ENCODE results near the gene DNAJB1.

Gene DNAJB1

GRCh38 chr19:14496029-14496833, 22.0 kb downstream of the DNAJB1 start, which contains the start of gene GIPC1:
GIPC1 (minus strand) TSS chr19:14496127; CDS start chr19:14482976, 13,151 bp downstream.
- Histone ChIP-seq H3K36me3 (ENCODE audit: control insufficient read depth in 4 of 4, insufficient read depth in 4 of 4, low read length in 3 of 4) (peaks cover 0 to 2% (median 0%) of the 10 kb centered on the region in 4 experiments), H3K9me3 (ENCODE audit: control extremely low read depth in 1 of 5, control insufficient read depth in 4 of 5, insufficient read depth in 2 of 5, low read depth in 1 of 5, low read length in 4 of 5) (no peaks in the 10 kb centered on the region), H3K27me3 (replicated peaks in 2 of 5; ENCODE audit: control insufficient read depth in 4 of 5, insufficient read depth in 5 of 5, low read length in 4 of 5) (no peaks in the 10 kb centered on the region), H3K4me1 (ENCODE audit: control extremely low read depth in 1 of 4, control insufficient read depth in 4 of 4, insufficient read depth in 4 of 4, low read length in 3 of 4) (peaks cover 0 to 20% (median 16%) of the 10 kb centered on the region in 4 experiments), H3K4me3 (ENCODE audit: control insufficient read depth in 1 of 7, extremely low read depth in 1 of 7, insufficient read depth in 4 of 7, low read depth in 2 of 7, low read length in 6 of 7) (peak within 1 kb of the TSS; percentile 49 to 85 (median 73)), H3K27ac (ENCODE audit: insufficient read depth in 1 of 2, low read depth in 1 of 2, low read length in 2 of 2, poor library complexity in 1 of 2, severe bottlenecking in 2 of 2) (peak within 1 kb of the TSS in 1 of 2 experiments; percentile 43)
- WGBS (ENCODE audit: insufficient coverage): 8% methylated on average over 50 of the region's 71 CpGs
- DNase-seq: peak; percentile 75 to 86 (median 81)
- ChIA-PET POLR2A (interaction anchor here (1.4 to 2.0 kb wide), 2 partner anchors 13 to 22 kb away, joined by 4 to 8 read pairs; partner anchors contain the start of gene DNAJB1), CTCF (interaction anchor here (1.4 to 4.1 kb wide), 6 partner anchors 8 to 54 kb away, joined by 4 to 15 read pairs (median 8); partner anchors contain the start of gene PTGER1)

- 0% methylated on average over 10 of the region's 28 CpGs for WGBS (ENCODE audit: insufficient coverage)
- Histone ChIP-seq H3K27me3 (replicated peaks in 2 of 5; ENCODE audit: control insufficient read depth in 4 of 5, insufficient read depth in 5 of 5, low read length in 4 of 5) (no peaks in the 10 kb centered on the region), H3K36me3 (ENCODE audit: control insufficient read depth in 4 of 4, insufficient read depth in 4 of 4, low read length in 3 of 4) (peaks cover 0 to 2% (median 0%) of the 10 kb centered on the region in 4 experiments), H3K4me1 (ENCODE audit: control extremely low read depth in 1 of 4, control insufficient read depth in 4 of 4, insufficient read depth in 4 of 4, low read length in 3 of 4) (peaks cover 0 to 20% (median 16%) of the 10 kb centered on the region in 4 experiments), H3K4me3 (ENCODE audit: control insufficient read depth in 1 of 7, extremely low read depth in 1 of 7, insufficient read depth in 4 of 7, low read depth in 2 of 7, low read length in 6 of 7) (peak overlapping the region in 6 of 7 experiments; percentile 68 to 85 (median 73)), H3K9me3 (ENCODE audit: control extremely low read depth in 1 of 5, control insufficient read depth in 4 of 5, insufficient read depth in 2 of 5, low read depth in 1 of 5, low read length in 4 of 5) (no peaks in the 10 kb centered on the region), H3K27ac (ENCODE audit: insufficient read depth in 1 of 2, low read depth in 1 of 2, low read length in 2 of 2, poor library complexity in 1 of 2, severe bottlenecking in 2 of 2) (peak overlapping the region in 1 of 2 experiments; percentile 5)
- no peak for DNase-seq
- CTCF ChIA-PET: interaction anchor here (0.9 to 4.1 kb wide), 5 partner anchors 9 to 55 kb away, joined by 3 to 15 read pairs (median 10); no protein-coding TSS in a partner anchor
- POLR2A ChIA-PET: interaction anchor here (2.0 kb wide), 1 partner anchor 23 kb away, joined by 8 read pairs; the partner anchor contains the start of gene DNAJB1
Measured at GRCh38 chr19:14495672-14496028, 22.5 kb downstream of the DNAJB1 start.

GRCh38 chr19:14494910-14495671, 23.1 kb downstream of the DNAJB1 start:
- POLR2A ChIA-PET: interaction anchor here (2.0 kb wide), 1 partner anchor 23 kb away, joined by 8 read pairs; the partner anchor contains the start of gene DNAJB1
- peaks cover 0 to 2% (median 0%) of the 10 kb centered on the region in 4 experiments for H3K36me3 ChIP-seq (ENCODE audit: control insufficient read depth in 4 of 4, insufficient read depth in 4 of 4, low read length in 3 of 4)
- H3K27ac ChIP-seq (ENCODE audit: insufficient read depth in 1 of 2, low read depth in 1 of 2, low read length in 2 of 2, poor library complexity in 1 of 2, severe bottlenecking in 2 of 2): peak overlapping the region in 1 of 2 experiments; percentile 5
- H3K4me1 ChIP-seq (ENCODE audit: control extremely low read depth in 1 of 4, control insufficient read depth in 4 of 4, insufficient read depth in 4 of 4, low read length in 3 of 4): peaks cover 0 to 20% (median 16%) of the 10 kb centered on the region in 4 experiments
- no peak for DNase-seq
- H3K27me3 ChIP-seq (replicated peaks in 2 of 5; ENCODE audit: control insufficient read depth in 4 of 5, insufficient read depth in 5 of 5, low read length in 4 of 5): no peaks in the 10 kb centered on the region
- WGBS (ENCODE audit: insufficient coverage): 44% methylated on average over 13 of the region's 14 CpGs
- H3K9me3 ChIP-seq (ENCODE audit: control extremely low read depth in 1 of 5, control insufficient read depth in 4 of 5, insufficient read depth in 2 of 5, low read depth in 1 of 5, low read length in 4 of 5): no peaks in the 10 kb centered on the region
- CTCF ChIA-PET: interaction anchor here (0.8 to 4.1 kb wide), 6 partner anchors 9 to 55 kb away, joined by 3 to 15 read pairs (median 7); no protein-coding TSS in a partner anchor
- peak overlapping the region in 6 of 7 experiments; percentile 68 to 85 (median 73) for H3K4me3 ChIP-seq (ENCODE audit: control insufficient read depth in 1 of 7, extremely low read depth in 1 of 7, insufficient read depth in 4 of 7, low read depth in 2 of 7, low read length in 6 of 7)

- Histone ChIP-seq H3K4me3 (ENCODE audit: control insufficient read depth in 1 of 7, extremely low read depth in 1 of 7, insufficient read depth in 4 of 7, low read depth in 2 of 7, low read length in 6 of 7) (no peak overlapping the region), H3K36me3 (ENCODE audit: control insufficient read depth in 4 of 4, insufficient read depth in 4 of 4, low read length in 3 of 4) (peaks cover 0 to 3% (median 1%) of the 10 kb centered on the region in 4 experiments), H3K4me1 (ENCODE audit: control extremely low read depth in 1 of 4, control insufficient read depth in 4 of 4, insufficient read depth in 4 of 4, low read length in 3 of 4) (peaks cover 0 to 20% (median 16%) of the 10 kb centered on the region in 4 experiments), H3K27ac (ENCODE audit: insufficient read depth in 1 of 2, low read depth in 1 of 2, low read length in 2 of 2, poor library complexity in 1 of 2, severe bottlenecking in 2 of 2) (no peak overlapping the region), H3K27me3 (replicated peaks in 2 of 5; ENCODE audit: control insufficient read depth in 4 of 5, insufficient read depth in 5 of 5, low read length in 4 of 5) (no peaks in the 10 kb centered on the region), H3K9me3 (ENCODE audit: control extremely low read depth in 1 of 5, control insufficient read depth in 4 of 5, insufficient read depth in 2 of 5, low read depth in 1 of 5, low read length in 4 of 5) (no peaks in the 10 kb centered on the region)
- POLR2A ChIA-PET: interaction anchor here (2.0 kb wide), 1 partner anchor 24 kb away, joined by 8 read pairs; the partner anchor contains the start of gene DNAJB1
- DNase-seq: no peak
- CTCF ChIA-PET: interaction anchor here (0.8 to 1.2 kb wide), 2 partner anchors 8 to 9 kb away, joined by 3 to 4 read pairs; no protein-coding TSS in a partner anchor
- no CpG with 5 or more reads among the region's 4 CpGs for WGBS (ENCODE audit: insufficient coverage)
Measured at GRCh38 chr19:14494411-14494810, 23.8 kb downstream of the DNAJB1 start.

- Histone ChIP-seq H3K9me3 (ENCODE audit: control extremely low read depth in 1 of 5, control insufficient read depth in 4 of 5, insufficient read depth in 2 of 5, low read depth in 1 of 5, low read length in 4 of 5) (no peaks in the 10 kb centered on the region), H3K27me3 (replicated peaks in 2 of 5; ENCODE audit: control insufficient read depth in 4 of 5, insufficient read depth in 5 of 5, low read length in 4 of 5) (no peaks in the 10 kb centered on the region), H3K27ac (ENCODE audit: insufficient read depth in 1 of 2, low read depth in 1 of 2, low read length in 2 of 2, poor library complexity in 1 of 2, severe bottlenecking in 2 of 2) (no peak overlapping the region), H3K4me3 (ENCODE audit: control insufficient read depth in 1 of 7, extremely low read depth in 1 of 7, insufficient read depth in 4 of 7, low read depth in 2 of 7, low read length in 6 of 7) (no peak overlapping the region), H3K4me1 (ENCODE audit: control extremely low read depth in 1 of 4, control insufficient read depth in 4 of 4, insufficient read depth in 4 of 4, low read length in 3 of 4) (peaks cover 0 to 20% (median 16%) of the 10 kb centered on the region in 4 experiments), H3K36me3 (ENCODE audit: control insufficient read depth in 4 of 4, insufficient read depth in 4 of 4, low read length in 3 of 4) (peaks cover 0 to 7% (median 4%) of the 10 kb centered on the region in 4 experiments)
- DNase-seq: no peak
- POLR2A ChIA-PET: interaction anchor here (0.6 kb wide), 1 partner anchor 19 kb away, joined by 3 read pairs; no protein-coding TSS in a partner anchor
- WGBS (ENCODE audit: insufficient coverage): 94% methylated on average over 5 of the region's 5 CpGs
- CTCF ChIA-PET: interaction anchor here (0.7 to 6.5 kb wide), 9 partner anchors 11 to 433 kb away, joined by 3 to 50 read pairs (median 3); no protein-coding TSS in a partner anchor
Measured at GRCh38 chr19:14492756-14493337, 25.4 kb downstream of the DNAJB1 start.

- peaks cover 0 to 9% (median 4%) of the 10 kb centered on the region in 4 experiments for H3K36me3 ChIP-seq (ENCODE audit: control insufficient read depth in 4 of 4, insufficient read depth in 4 of 4, low read length in 3 of 4)
Measured at GRCh38 chr19:14487370-14488125, 30.6 kb downstream of the DNAJB1 start.

More at GRCh38 chr19:14487370-14488125, 30.6 kb downstream of the DNAJB1 start:
- ChIA-PET POLR2A (no interaction called here), CTCF (interaction anchor here (0.8 to 6.5 kb wide), 6 partner anchors 7 to 18 kb away, joined by 4 to 50 read pairs (median 6); no protein-coding TSS in a partner anchor)
- no peak for DNase-seq
- Histone ChIP-seq H3K27me3 (replicated peaks in 2 of 5; ENCODE audit: control insufficient read depth in 4 of 5, insufficient read depth in 5 of 5, low read length in 4 of 5) (no peaks in the 10 kb centered on the region), H3K4me1 (ENCODE audit: control extremely low read depth in 1 of 4, control insufficient read depth in 4 of 4, insufficient read depth in 4 of 4, low read length in 3 of 4) (peaks cover 0 to 5% (median 1%) of the 10 kb centered on the region in 4 experiments), H3K27ac (ENCODE audit: insufficient read depth in 1 of 2, low read depth in 1 of 2, low read length in 2 of 2, poor library complexity in 1 of 2, severe bottlenecking in 2 of 2) (no peak overlapping the region), H3K9me3 (ENCODE audit: control extremely low read depth in 1 of 5, control insufficient read depth in 4 of 5, insufficient read depth in 2 of 5, low read depth in 1 of 5, low read length in 4 of 5) (no peaks in the 10 kb centered on the region), H3K4me3 (ENCODE audit: control insufficient read depth in 1 of 7, extremely low read depth in 1 of 7, insufficient read depth in 4 of 7, low read depth in 2 of 7, low read length in 6 of 7) (no peak overlapping the region)
- 99% methylated on average over 12 of the region's 16 CpGs for WGBS (ENCODE audit: insufficient coverage)

Measured in common myeloid progenitor, CD34-positive (primary cell).